MM.1S (cell line): ENCODE results near the gene ARPP19.

Source experiments
- CTCF ChIP-seq: fragments of 300-600 bp; sonication (generic); IDR thresholded peaks from 2 replicates; pipeline ENCODE4 v1.5.1; 2016; ENCODE audit warnings: antibody characterized with exemption, low read length, mixed read lengths
- EZH2 ChIP-seq: fragments of 300-600 bp; sonication (generic); optimal IDR thresholded peaks from 2 replicates; pipeline ENCODE3; 2017; ENCODE audit warnings: low read depth, mild to moderate bottlenecking, antibody characterized with exemption, low read length, mixed read lengths

DNA sequence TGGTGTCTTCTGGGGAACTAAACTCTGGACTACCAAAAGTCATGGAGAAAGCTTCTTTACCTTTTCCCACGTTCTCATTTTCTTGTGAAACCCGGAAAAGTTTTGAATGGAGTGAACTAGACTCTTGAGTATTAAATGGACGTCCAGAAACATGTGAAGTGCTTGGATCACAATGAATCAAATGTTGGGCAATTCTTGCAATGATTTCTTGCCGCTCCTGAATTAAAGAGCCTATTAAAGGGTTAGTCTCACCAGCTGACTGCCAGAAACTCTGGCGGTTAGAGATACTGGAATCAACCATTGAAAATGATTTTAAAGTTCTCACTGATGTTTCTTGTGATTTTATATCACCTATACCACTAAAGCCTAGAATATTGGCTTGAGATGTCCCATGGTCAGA lies 40.8 kb upstream of the ARPP19 start:
- TF ChIP-seq CTCF (no peak), EZH2 (no peak)
